Subcutaneous preadipocyte (primary cell): Measurements from ENCODE around the gene QPRT. TPM values are rescaled to one million over a fixed set of nuclear protein-coding genes. Genes with fewer than 3 reads are reported as not detected.

Experiments
- total RNA-seq: library from RNA; depleted of rRNA; stranded (reverse); fragments of >200 nt; gene quantifications from 2 replicates; pipeline ENCODE4 v1.2.3, GENCODE V29; 2012

Gene QPRT
- total RNA-seq = 18.7 and 23.7 TPM in 2 replicates

GRCh38 chr16:29678691-29679267, at the start of gene QPRT:
Gene QPRT (plus strand): TSS chr16:29679180. CDS start chr16:29679198, 18 bp downstream.

GRCh38 chr16:29663016-29663806, 15.8 kb upstream of the QPRT start, which contains the start of gene SPN:
Gene SPN (plus strand): TSS chr16:29663247. CDS start chr16:29663729, 482 bp downstream.

GRCh38 chr16:29745853-29746345, 66.9 kb downstream of the QPRT start, which contains the start of gene C16orf54:
Gene C16orf54 (minus strand): TSS chr16:29745990. CDS start chr16:29744951, 1,039 bp downstream.

Other genes starting within 250 kb of the QPRT start
- gene BOLA2, start 224.8 kb upstream of the QPRT start, total RNA-seq = 22.9 and 31.6 TPM in 2 replicates
- gene SLX1B, start 224.6 kb upstream of the QPRT start, total RNA-seq = 20.1 and 20.9 TPM in 2 replicates
- 2.0 and 4.0 TPM in 2 replicates for gene SULT1A4, start 219.3 kb upstream of the QPRT start, total RNA-seq
- gene NPIPB12, start 172.8 kb upstream of the QPRT start, total RNA-seq = 13.2 and 20.5 TPM in 2 replicates
- gene SPN, start 15.9 kb upstream of the QPRT start, total RNA-seq = not detected in 2 replicates
- gene C16orf54, start 66.8 kb downstream of the QPRT start, total RNA-seq = not detected in 2 replicates
- not detected in 2 replicates for gene ZG16, start 99.1 kb downstream of the QPRT start, total RNA-seq
- gene KIF22, start 111.6 kb downstream of the QPRT start, total RNA-seq = 47.0 and 73.7 TPM in 2 replicates
- gene MAZ, start 127.3 kb downstream of the QPRT start, total RNA-seq = 204 and 210 TPM in 2 replicates
- gene PRRT2, start 133.0 kb downstream of the QPRT start, total RNA-seq = 0.39 and 0.73 TPM in 2 replicates
- 13.6 and 19.9 TPM in 2 replicates for gene PAGR1, start 137.0 kb downstream of the QPRT start, total RNA-seq
- 246 and 329 TPM in 2 replicates for gene MVP, start 141.3 kb downstream of the QPRT start, total RNA-seq
- gene CDIPT, start 184.0 kb downstream of the QPRT start, total RNA-seq = 57.7 and 65.4 TPM in 2 replicates
- 0.73 and 0.98 TPM in 2 replicates for gene SEZ6L2, start 220.4 kb downstream of the QPRT start, total RNA-seq
- gene ASPHD1, start 221.3 kb downstream of the QPRT start, total RNA-seq = 2.3 and 4.4 TPM in 2 replicates
- 6.2 and 10.2 TPM in 2 replicates for gene KCTD13, start 247.0 kb downstream of the QPRT start, total RNA-seq